Measurements from ENCODE around the gene ZBTB46.

Gene ZBTB46

GRCh38 chr20:63821811-63822210 lies 9.3 kb downstream of the ZBTB46 start:
- Histone ChIP-seq H3F3A (ENCODE audit: low read depth) (no peaks in the 10 kb centered on the region), H3K36me3 (ENCODE audit: insufficient read depth, low read length) (no peaks in the 10 kb centered on the region), H3K9ac (ENCODE audit: low read depth, low read length, poor library complexity, severe bottlenecking) (no peak overlapping the region), H3K9me3 (ENCODE audit: insufficient read depth, low read depth, low read length) (no peaks in the 10 kb centered on the region), H3K4me3 (ENCODE audit: low read length, poor library complexity, severe bottlenecking) (no peak overlapping the region), H3K27me3 (ENCODE audit: insufficient read depth, low read length, poor library complexity, severe bottlenecking) (no peaks in the 10 kb centered on the region), H3K4me1 (ENCODE audit: insufficient read depth, low read length, poor library complexity, severe bottlenecking) (peaks cover 5% of the 10 kb centered on the region), H3K9me2 (replicated peaks; ENCODE audit: low read depth, low read length) (no peaks in the 10 kb centered on the region), H2AFZ (ENCODE audit: low read length) (no peak overlapping the region), H3K79me2 (ENCODE audit: insufficient read depth, low read length) (no peaks in the 10 kb centered on the region; the same call in 1 of the 2 replicates), H3K4me2 (ENCODE audit: low read depth, low read length, poor library complexity, severe bottlenecking) (no peak overlapping the region), H4K20me1 (ENCODE audit: insufficient read depth, low read length, poor library complexity, severe bottlenecking) (no peaks in the 10 kb centered on the region)
- no peak for TF ChIP-seq EZH2phosphoT487 (IDR thresholded peaks at IDR 0.05; ENCODE audit: borderline replicate concordance)
- TF ChIP-seq, protein P1, sequence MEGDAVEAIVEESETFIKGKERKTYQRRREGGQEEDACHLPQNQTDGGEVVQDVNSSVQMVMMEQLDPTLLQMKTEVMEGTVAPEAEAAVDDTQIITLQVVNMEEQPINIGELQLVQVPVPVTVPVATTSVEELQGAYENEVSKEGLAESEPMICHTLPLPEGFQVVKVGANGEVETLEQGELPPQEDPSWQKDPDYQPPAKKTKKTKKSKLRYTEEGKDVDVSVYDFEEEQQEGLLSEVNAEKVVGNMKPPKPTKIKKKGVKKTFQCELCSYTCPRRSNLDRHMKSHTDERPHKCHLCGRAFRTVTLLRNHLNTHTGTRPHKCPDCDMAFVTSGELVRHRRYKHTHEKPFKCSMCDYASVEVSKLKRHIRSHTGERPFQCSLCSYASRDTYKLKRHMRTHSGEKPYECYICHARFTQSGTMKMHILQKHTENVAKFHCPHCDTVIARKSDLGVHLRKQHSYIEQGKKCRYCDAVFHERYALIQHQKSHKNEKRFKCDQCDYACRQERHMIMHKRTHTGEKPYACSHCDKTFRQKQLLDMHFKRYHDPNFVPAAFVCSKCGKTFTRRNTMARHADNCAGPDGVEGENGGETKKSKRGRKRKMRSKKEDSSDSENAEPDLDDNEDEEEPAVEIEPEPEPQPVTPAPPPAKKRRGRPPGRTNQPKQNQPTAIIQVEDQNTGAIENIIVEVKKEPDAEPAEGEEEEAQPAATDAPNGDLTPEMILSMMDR (conservative IDR thresholded peaks at IDR 0.05; ENCODE audit: low read length), result no peak

- no peak overlapping the region for H2AFZ ChIP-seq (ENCODE audit: low read length)
- H3K4me3 ChIP-seq (ENCODE audit: low read length, poor library complexity, severe bottlenecking), result no peak overlapping the region
- TF ChIP-seq, protein P1 (conservative IDR thresholded peaks at IDR 0.05; ENCODE audit: low read length), result peak; percentile 46
- TF ChIP-seq EZH2phosphoT487 (IDR thresholded peaks at IDR 0.05; ENCODE audit: borderline replicate concordance), result no peak
- no peaks in the 10 kb centered on the region for H3F3A ChIP-seq (ENCODE audit: low read depth)
- peaks cover 5% of the 10 kb centered on the region for H3K4me1 ChIP-seq (ENCODE audit: insufficient read depth, low read length, poor library complexity, severe bottlenecking)
- no peaks in the 10 kb centered on the region for H3K79me2 ChIP-seq (ENCODE audit: insufficient read depth, low read length)
- H3K9ac ChIP-seq (ENCODE audit: low read depth, low read length, poor library complexity, severe bottlenecking), result no peak overlapping the region
- no peaks in the 10 kb centered on the region for H4K20me1 ChIP-seq (ENCODE audit: insufficient read depth, low read length, poor library complexity, severe bottlenecking)
- H3K4me2 ChIP-seq (ENCODE audit: low read depth, low read length, poor library complexity, severe bottlenecking), result no peak overlapping the region
- no peaks in the 10 kb centered on the region for H3K36me3 ChIP-seq (ENCODE audit: insufficient read depth, low read length)
- no peaks in the 10 kb centered on the region for H3K27me3 ChIP-seq (ENCODE audit: insufficient read depth, low read length, poor library complexity, severe bottlenecking)
- H3K9me2 ChIP-seq (replicated peaks; ENCODE audit: low read depth, low read length), result no peaks in the 10 kb centered on the region
- no peaks in the 10 kb centered on the region for H3K9me3 ChIP-seq (ENCODE audit: insufficient read depth, low read depth, low read length)
These were observed 11.7 kb downstream of the ZBTB46 start for GRCh38 chr20:63819224-63819921.

DNA sequence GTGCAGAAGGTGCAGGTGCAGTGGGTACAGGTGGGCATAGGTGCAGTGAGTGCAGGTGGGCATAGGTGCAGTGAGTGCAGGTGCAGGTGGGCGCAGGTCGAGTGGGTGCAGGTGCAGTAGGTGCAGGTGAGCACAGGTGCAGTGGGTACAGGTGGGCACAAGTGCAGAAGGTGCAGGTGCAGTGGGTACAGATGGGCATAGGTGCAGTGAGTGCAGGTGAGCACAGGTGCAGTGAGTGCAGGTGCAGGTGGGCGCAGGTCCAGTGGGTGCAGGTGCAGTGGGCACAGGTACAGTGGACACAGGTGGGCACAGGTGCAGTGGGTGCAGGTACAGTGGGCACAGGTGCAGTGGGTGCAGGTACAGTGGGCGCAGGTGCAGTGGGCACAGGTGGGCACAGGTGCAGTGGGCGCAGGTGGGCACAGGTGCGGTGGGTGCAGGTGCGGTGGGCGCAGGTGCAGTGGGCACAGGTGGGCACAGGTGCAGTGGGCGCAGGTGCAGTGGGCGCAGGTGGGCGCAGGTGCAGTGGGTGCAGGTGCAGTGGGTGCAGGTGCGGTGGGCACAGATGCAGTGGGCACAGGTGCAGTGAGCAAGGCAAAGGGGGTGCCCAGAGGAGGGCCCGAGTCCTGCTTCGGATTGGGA lies 15.3 kb downstream of the ZBTB46 start:
- Histone ChIP-seq H3K27me3 (ENCODE audit: insufficient read depth, low read length, poor library complexity, severe bottlenecking) (no peaks in the 10 kb centered on the region), H3F3A (ENCODE audit: low read depth) (no peaks in the 10 kb centered on the region), H3K79me2 (ENCODE audit: insufficient read depth, low read length) (no peaks in the 10 kb centered on the region), H3K9me2 (replicated peaks; ENCODE audit: low read depth, low read length) (no peaks in the 10 kb centered on the region), H3K9ac (ENCODE audit: low read depth, low read length, poor library complexity, severe bottlenecking) (no peak overlapping the region), H2AFZ (ENCODE audit: low read length) (no peak overlapping the region), H3K4me1 (ENCODE audit: insufficient read depth, low read length, poor library complexity, severe bottlenecking) (peaks cover 5% of the 10 kb centered on the region), H3K9me3 (ENCODE audit: insufficient read depth, low read depth, low read length) (no peaks in the 10 kb centered on the region), H4K20me1 (ENCODE audit: insufficient read depth, low read length, poor library complexity, severe bottlenecking) (no peaks in the 10 kb centered on the region), H3K4me2 (ENCODE audit: low read depth, low read length, poor library complexity, severe bottlenecking) (no peak overlapping the region), H3K4me3 (ENCODE audit: low read length, poor library complexity, severe bottlenecking) (no peak overlapping the region), H3K36me3 (ENCODE audit: insufficient read depth, low read length) (no peaks in the 10 kb centered on the region)
- TF ChIP-seq EZH2phosphoT487 (IDR thresholded peaks at IDR 0.05; ENCODE audit: borderline replicate concordance), result no peak
- TF ChIP-seq, protein P1 (conservative IDR thresholded peaks at IDR 0.05; ENCODE audit: low read length), result no peak
